RWPE2 (cell line): Measurements from ENCODE around the gene FTO.

ENCODE experiments used
- ATAC-seq: fragments of 200-7000 bp; cut with Tn5 transposase; 3 replicates; pipeline ENCODE4 v1.9.1; 2021; ENCODE audit warnings: low read depth
- DNase-seq: peaks from one replicate; pipeline ENCODE4 v3.0.0-alpha.2; 2020; ENCODE audit warnings: low spot score
- H3K27ac ChIP-seq: fragments of 450-650 bp; 2 replicates; pipeline ENCODE4 v1.5.1; 2017; ENCODE audit warnings: mild to moderate bottlenecking; ENCODE audit not compliant: poor library complexity, severe bottlenecking
- H3K27me3 ChIP-seq: fragments of 250-450 bp; sonication (Bioruptor Pico); 2 replicates; pipeline ENCODE4 v1.5.1; 2021; ENCODE audit warnings: mild to moderate bottlenecking, moderate library complexity; ENCODE audit not compliant: insufficient read depth, poor library complexity, severe bottlenecking
- H3K36me3 ChIP-seq: fragments of 250-450 bp; sonication (Bioruptor Pico); 2 replicates; pipeline ENCODE4 v1.5.1; 2020; ENCODE audit warnings: low read depth, mild to moderate bottlenecking, moderate library complexity
- H3K4me1 ChIP-seq: fragments of 250-450 bp; sonication (Bioruptor Pico); 2 replicates; pipeline ENCODE4 v1.5.1; 2021; ENCODE audit warnings: mild to moderate bottlenecking, moderate library complexity; ENCODE audit not compliant: insufficient read depth, poor library complexity, severe bottlenecking
- H3K4me3 ChIP-seq: fragments of 250-450 bp; sonication (Bioruptor Pico); 2 replicates; pipeline ENCODE4 v1.5.1; 2021; ENCODE audit warnings: mild to moderate bottlenecking, moderate library complexity; ENCODE audit not compliant: severe bottlenecking
- H3K9me3 ChIP-seq: fragments of 250-450 bp; sonication (Bioruptor Pico); 2 replicates; pipeline ENCODE4 v1.5.1; 2021; ENCODE audit warnings: mild to moderate bottlenecking, moderate library complexity; ENCODE audit not compliant: severe bottlenecking
- CTCF ChIP-seq: fragments of 450-650 bp; IDR thresholded peaks from one replicate; pipeline ENCODE4 v1.5.1; 2017; ENCODE audit warnings: mild to moderate bottlenecking, moderate library complexity; ENCODE audit not compliant: poor library complexity, severe bottlenecking

The FTO gene

GRCh38 chr16:54160939-54161897, 457.3 kb downstream of the FTO start:
- Histone ChIP-seq H3K4me3 (no peak overlapping the region), H3K4me1 (no peaks in the 10 kb centered on the region), H3K27me3 (no peaks in the 10 kb centered on the region), H3K9me3 (no peaks in the 10 kb centered on the region), H3K36me3 (no peaks in the 10 kb centered on the region), H3K27ac (no peak overlapping the region)
- no peak for ATAC-seq
- no peak for DNase-seq
- TF ChIP-seq CTCF: no peak

- ATAC-seq (no peak), DNase-seq (no peak)
- H3K36me3 ChIP-seq: no peaks in the 10 kb centered on the region
- no peak overlapping the region for H3K4me3 ChIP-seq
- TF ChIP-seq CTCF: no peak
- no peaks in the 10 kb centered on the region for H3K27me3 ChIP-seq
- no peaks in the 10 kb centered on the region for H3K4me1 ChIP-seq
- H3K27ac ChIP-seq: no peak overlapping the region
- no peaks in the 10 kb centered on the region for H3K9me3 ChIP-seq
These were observed 459.4 kb downstream of the FTO start for GRCh38 chr16:54163197-54163843.

GRCh38 chr16:54164789-54165173, 460.8 kb downstream of the FTO start:
- Histone ChIP-seq H3K27me3 (no peaks in the 10 kb centered on the region), H3K36me3 (no peaks in the 10 kb centered on the region), H3K4me1 (no peaks in the 10 kb centered on the region), H3K9me3 (no peaks in the 10 kb centered on the region), H3K4me3 (no peak overlapping the region), H3K27ac (no peak overlapping the region)
- ATAC-seq (no peak), DNase-seq (no peak)
- TF ChIP-seq CTCF: no peak

- H3K27me3 ChIP-seq: no peaks in the 10 kb centered on the region
- no peaks in the 10 kb centered on the region for H3K4me1 ChIP-seq
- DNase-seq: no peak
- no peak overlapping the region for H3K27ac ChIP-seq
- no peak for ATAC-seq
- H3K36me3 ChIP-seq: no peaks in the 10 kb centered on the region
- no peak for TF ChIP-seq CTCF
- H3K9me3 ChIP-seq: no peaks in the 10 kb centered on the region
- H3K4me3 ChIP-seq: no peak overlapping the region
These were observed 461.4 kb downstream of the FTO start for GRCh38 chr16:54165174-54165911.
